ENCODE data around the gene RBM5.

- TF ChIP-seq POLR2A (IDR thresholded peaks at IDR 0.05; ENCODE audit: low read length) (no peak), RFX5 (IDR thresholded peaks at IDR 0.05) (no peak), CTCF (IDR thresholded peaks at IDR 0.05) (no peak), RAD21 (conservative IDR thresholded peaks at IDR 0.05 in 1 of 2, IDR thresholded peaks at IDR 0.05 in 1 of 2) (no peak), USF2 (IDR thresholded peaks at IDR 0.05) (no peak), PHF8 (IDR thresholded peaks at IDR 0.05; ENCODE audit: borderline replicate concordance, low read depth) (no peak), MYC (IDR thresholded peaks at IDR 0.05; ENCODE audit: borderline replicate concordance, low read length) (no peak), SREBF2 (IDR thresholded peaks at IDR 0.05) (no peak), CHD2 (IDR thresholded peaks at IDR 0.05; ENCODE audit: low read length, partially characterized antibody) (no peak), CEBPB (IDR thresholded peaks at IDR 0.05) (no peak), FOSL2 (IDR thresholded peaks at IDR 0.05) (no peak), FOSL2 (CRISPR knock-in tag; IDR thresholded peaks at IDR 0.05) (no peak)
Observed at GRCh38 chr3:50135964-50136363, 47.2 kb downstream of the RBM5 start.
